Endothelial cell of umbilical vein (primary cell): ENCODE results near the gene AUH.

ENCODE experiments used
- EZH2 ChIP-seq: IDR thresholded peaks from 2 replicates; pipeline ENCODE4 v1.6.1; 2012; ENCODE audit warnings: borderline replicate concordance, low read depth, mild to moderate bottlenecking, moderate library complexity, low read length, inconsistent platforms; ENCODE audit not compliant: severe bottlenecking
- FOS ChIP-seq: IDR thresholded peaks from 2 replicates; pipeline ENCODE4 v1.6.1; 2011; ENCODE audit warnings: mild to moderate bottlenecking, low read length, moderate library complexity, borderline replicate concordance; ENCODE audit not compliant: insufficient read depth
- POLR2AphosphoS5 ChIP-seq: IDR thresholded peaks from 2 replicates; pipeline ENCODE4 v1.6.1; 2012; ENCODE audit warnings: low read depth, mild to moderate bottlenecking, control low read depth, low read length, moderate library complexity; ENCODE audit not compliant: insufficient read depth
- TF ChIP-seq, protein P1 (sequence below), 2 donors: IDR thresholded peaks; 1 replicate in 1 of 2; 2 replicates in 1 of 2; pipeline ENCODE4 v1.5.1; 2011; ENCODE audit warnings: low read length in 2 of 2, mild to moderate bottlenecking in 2 of 2, moderate library complexity in 2 of 2, control low read depth in 1 of 2, inconsistent platforms in 1 of 2, low read depth in 1 of 2; ENCODE audit not compliant: insufficient read depth in 1 of 2; ENCODE audit errors: extremely low read depth in 1 of 2
- TF ChIP-seq, protein P2 (sequence below): IDR thresholded peaks from 2 replicates; pipeline ENCODE4 v1.6.1; 2011; ENCODE audit not compliant: insufficient read depth, insufficient read length

DNA sequence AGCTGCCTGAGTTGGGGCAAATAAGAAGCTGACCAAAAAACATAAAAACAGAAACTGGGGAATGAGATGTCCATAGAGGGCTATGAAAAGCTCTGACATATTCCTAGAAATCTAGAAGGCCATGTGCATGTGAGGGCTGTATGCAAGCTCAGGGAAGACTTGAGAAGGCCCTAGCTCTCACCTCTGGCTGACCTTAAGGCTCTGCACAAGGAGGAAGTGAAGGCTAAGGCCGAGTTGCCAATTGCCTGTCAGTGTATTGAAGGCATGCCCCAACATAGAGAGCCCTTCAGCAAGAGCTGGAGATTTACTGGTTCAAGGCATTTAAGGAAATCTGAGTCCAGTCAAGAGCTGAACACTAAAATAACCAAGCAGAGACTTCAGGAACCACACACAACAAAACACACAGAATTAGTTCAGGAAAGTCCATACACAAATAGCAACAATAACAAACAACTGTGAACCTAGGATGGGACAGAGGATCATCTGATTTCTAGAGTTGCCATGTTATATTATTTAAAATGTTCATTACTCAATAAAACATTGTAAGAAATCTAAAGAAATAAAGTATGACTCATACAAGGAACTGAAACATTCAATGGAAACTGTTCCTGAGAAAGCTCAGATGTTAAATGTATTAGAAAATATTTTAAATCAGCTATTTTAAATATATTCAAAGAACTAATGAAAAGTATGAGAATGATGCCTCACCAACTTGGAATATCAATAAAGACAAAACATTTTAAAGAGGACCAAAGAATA lies 161.8 kb downstream of the AUH start:
- TF ChIP-seq POLR2AphosphoS5: no peak
- TF ChIP-seq, protein P1, sequence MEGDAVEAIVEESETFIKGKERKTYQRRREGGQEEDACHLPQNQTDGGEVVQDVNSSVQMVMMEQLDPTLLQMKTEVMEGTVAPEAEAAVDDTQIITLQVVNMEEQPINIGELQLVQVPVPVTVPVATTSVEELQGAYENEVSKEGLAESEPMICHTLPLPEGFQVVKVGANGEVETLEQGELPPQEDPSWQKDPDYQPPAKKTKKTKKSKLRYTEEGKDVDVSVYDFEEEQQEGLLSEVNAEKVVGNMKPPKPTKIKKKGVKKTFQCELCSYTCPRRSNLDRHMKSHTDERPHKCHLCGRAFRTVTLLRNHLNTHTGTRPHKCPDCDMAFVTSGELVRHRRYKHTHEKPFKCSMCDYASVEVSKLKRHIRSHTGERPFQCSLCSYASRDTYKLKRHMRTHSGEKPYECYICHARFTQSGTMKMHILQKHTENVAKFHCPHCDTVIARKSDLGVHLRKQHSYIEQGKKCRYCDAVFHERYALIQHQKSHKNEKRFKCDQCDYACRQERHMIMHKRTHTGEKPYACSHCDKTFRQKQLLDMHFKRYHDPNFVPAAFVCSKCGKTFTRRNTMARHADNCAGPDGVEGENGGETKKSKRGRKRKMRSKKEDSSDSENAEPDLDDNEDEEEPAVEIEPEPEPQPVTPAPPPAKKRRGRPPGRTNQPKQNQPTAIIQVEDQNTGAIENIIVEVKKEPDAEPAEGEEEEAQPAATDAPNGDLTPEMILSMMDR (IDR thresholded peaks at IDR 0.05; ENCODE audit: extremely low read depth in 1 of 2, insufficient read depth in 1 of 2, low read depth in 1 of 2, low read length in 2 of 2): no peak
- no peak for TF ChIP-seq EZH2
- TF ChIP-seq, protein P2, sequence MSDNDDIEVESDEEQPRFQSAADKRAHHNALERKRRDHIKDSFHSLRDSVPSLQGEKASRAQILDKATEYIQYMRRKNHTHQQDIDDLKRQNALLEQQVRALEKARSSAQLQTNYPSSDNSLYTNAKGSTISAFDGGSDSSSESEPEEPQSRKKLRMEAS: no peak
- TF ChIP-seq FOS: peak; percentile 43
